ENCODE measurements around the gene RAB40AL.
"Not testable (repeated sequence)": the region's sequence is repeated elsewhere in the genome, so short reads cannot be mapped to it uniquely, and the experiment has no call there.

The RAB40AL gene

DNA sequence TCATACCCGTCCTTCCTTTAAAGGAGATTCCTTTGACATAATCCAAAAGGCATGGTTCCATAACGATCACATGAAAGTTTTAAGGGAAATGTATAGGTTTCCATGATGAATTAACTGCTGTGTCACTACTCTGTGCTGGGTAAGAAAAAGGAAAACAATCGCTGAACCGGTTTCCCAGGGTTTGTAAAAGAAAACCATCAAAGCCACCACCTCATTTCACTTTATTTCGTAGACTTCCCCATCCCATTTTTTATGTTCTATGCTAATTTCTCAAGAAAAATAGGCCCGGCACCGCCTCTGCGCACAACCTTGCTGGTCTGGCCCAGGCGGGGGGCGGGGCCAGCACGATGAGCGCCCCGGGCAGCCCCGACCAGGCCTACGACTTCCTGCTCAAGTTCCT, at the start of gene RAB40AL:
Gene RAB40AL (plus strand): TSS at position 301 of the 400 bp plus-strand sequence. CDS start 47 bp downstream, at position 348.
- H3K4me3 ChIP-seq (ENCODE audit: low read length); H3K4me1 ChIP-seq (ENCODE audit: control insufficient read depth, low read depth, low read length); H3K27me3 ChIP-seq (ENCODE audit: control insufficient read depth, insufficient read depth, low read length); H3K27ac ChIP-seq (ENCODE audit: low read length); H3K9ac ChIP-seq (ENCODE audit: low read length); H3K9me3 ChIP-seq (ENCODE audit: control insufficient read depth, low read depth, low read length); H3K36me3 ChIP-seq (ENCODE audit: control insufficient read depth, low read depth, low read length): not testable (repeated sequence)

- Histone ChIP-seq H3K9ac (ENCODE audit: low read length) (no peak overlapping the region), H3K9me3 (ENCODE audit: control insufficient read depth, low read depth, low read length) (peaks cover 10% of the 10 kb centered on the region), H3K36me3 (ENCODE audit: control insufficient read depth, low read depth, low read length) (no peaks in the 10 kb centered on the region), H3K4me1 (ENCODE audit: control insufficient read depth, low read depth, low read length) (no peaks in the 10 kb centered on the region), H3K27me3 (ENCODE audit: control insufficient read depth, insufficient read depth, low read length) (no peaks in the 10 kb centered on the region), H3K27ac (ENCODE audit: low read length) (no peak overlapping the region), H3K4me3 (ENCODE audit: low read length) (no peak overlapping the region)
Measured at GRCh38 chrX:102887687-102888086, 49.4 kb upstream of the RAB40AL start.

GRCh38 chrX:102892103-102892502, 45.0 kb upstream of the RAB40AL start:
- no peaks in the 10 kb centered on the region for H3K27me3 ChIP-seq (ENCODE audit: control insufficient read depth, insufficient read depth, low read length)
- no peak overlapping the region for H3K4me3 ChIP-seq (ENCODE audit: low read length)
- H3K4me1 ChIP-seq (ENCODE audit: control insufficient read depth, low read depth, low read length) = no peaks in the 10 kb centered on the region
- H3K9me3 ChIP-seq (ENCODE audit: control insufficient read depth, low read depth, low read length) = peaks cover 10% of the 10 kb centered on the region
- no peak overlapping the region for H3K9ac ChIP-seq (ENCODE audit: low read length)
- no peaks in the 10 kb centered on the region for H3K36me3 ChIP-seq (ENCODE audit: control insufficient read depth, low read depth, low read length)
- no peak overlapping the region for H3K27ac ChIP-seq (ENCODE audit: low read length)

- Histone ChIP-seq H3K4me3 (ENCODE audit: low read length) (no peak overlapping the region), H3K9ac (ENCODE audit: low read length) (no peak overlapping the region), H3K27me3 (ENCODE audit: control insufficient read depth, insufficient read depth, low read length) (no peaks in the 10 kb centered on the region), H3K27ac (ENCODE audit: low read length) (no peak overlapping the region), H3K4me1 (ENCODE audit: control insufficient read depth, low read depth, low read length) (no peaks in the 10 kb centered on the region), H3K9me3 (ENCODE audit: control insufficient read depth, low read depth, low read length) (no peaks in the 10 kb centered on the region), H3K36me3 (ENCODE audit: control insufficient read depth, low read depth, low read length) (no peaks in the 10 kb centered on the region)
Measured at GRCh38 chrX:102899940-102900916, 36.8 kb upstream of the RAB40AL start.

GRCh38 chrX:102902355-102902754, 34.7 kb upstream of the RAB40AL start:
- no peaks in the 10 kb centered on the region for H3K4me1 ChIP-seq (ENCODE audit: control insufficient read depth, low read depth, low read length)
- no peak overlapping the region for H3K27ac ChIP-seq (ENCODE audit: low read length)
- no peak overlapping the region for H3K9ac ChIP-seq (ENCODE audit: low read length)
- no peaks in the 10 kb centered on the region for H3K36me3 ChIP-seq (ENCODE audit: control insufficient read depth, low read depth, low read length)
- H3K9me3 ChIP-seq (ENCODE audit: control insufficient read depth, low read depth, low read length) = no peaks in the 10 kb centered on the region
- no peak overlapping the region for H3K4me3 ChIP-seq (ENCODE audit: low read length)
- no peaks in the 10 kb centered on the region for H3K27me3 ChIP-seq (ENCODE audit: control insufficient read depth, insufficient read depth, low read length)

DNA sequence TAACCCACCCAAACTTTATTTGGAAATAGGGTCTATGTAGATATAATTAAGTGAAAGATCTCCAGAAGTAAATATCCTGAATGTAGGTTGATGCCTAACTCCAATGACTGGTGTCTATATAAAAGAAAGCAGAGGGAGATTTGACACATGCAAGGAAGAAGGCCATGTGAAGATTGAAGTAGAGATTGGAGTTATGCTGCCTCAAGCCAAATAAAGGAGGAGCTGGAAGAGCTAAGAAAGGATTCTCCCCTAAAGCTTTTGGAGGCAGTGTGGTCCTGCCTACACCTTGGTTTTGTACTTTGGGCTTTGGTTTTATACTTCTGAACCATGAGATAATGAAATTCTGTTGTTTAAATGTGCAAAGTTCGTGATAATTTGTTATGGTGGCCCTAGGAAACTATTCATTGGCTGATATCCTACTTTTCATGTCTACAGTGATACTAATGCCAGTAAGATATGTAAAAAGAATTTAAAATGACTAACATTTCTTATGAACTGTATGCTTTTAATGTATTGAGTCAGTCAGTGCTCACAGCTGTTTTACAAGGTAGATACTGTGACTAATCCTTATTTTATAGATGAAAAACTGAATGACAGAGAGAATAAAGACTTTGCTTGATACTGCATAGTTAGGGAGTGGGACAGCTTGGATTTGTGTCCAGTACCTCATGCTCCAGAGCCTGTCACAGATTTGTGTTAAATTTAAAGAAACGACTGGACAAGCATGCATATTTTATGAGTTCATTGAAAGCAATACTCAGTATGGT, 5.9 kb upstream of the RAB40AL start:
- Histone ChIP-seq H3K9ac (ENCODE audit: low read length) (no peak overlapping the region), H3K4me1 (ENCODE audit: control insufficient read depth, low read depth, low read length) (no peaks in the 10 kb centered on the region), H3K4me3 (ENCODE audit: low read length) (no peak overlapping the region), H3K27ac (ENCODE audit: low read length) (no peak overlapping the region), H3K36me3 (ENCODE audit: control insufficient read depth, low read depth, low read length) (no peaks in the 10 kb centered on the region), H3K27me3 (ENCODE audit: control insufficient read depth, insufficient read depth, low read length) (no peaks in the 10 kb centered on the region), H3K9me3 (ENCODE audit: control insufficient read depth, low read depth, low read length) (no peaks in the 10 kb centered on the region)

GRCh38 chrX:102934624-102935023, 2.4 kb upstream of the RAB40AL start:
- Histone ChIP-seq H3K9ac (ENCODE audit: low read length) (no peak overlapping the region), H3K27me3 (ENCODE audit: control insufficient read depth, insufficient read depth, low read length) (no peaks in the 10 kb centered on the region), H3K4me3 (ENCODE audit: low read length) (no peak overlapping the region), H3K27ac (ENCODE audit: low read length) (no peak overlapping the region), H3K4me1 (ENCODE audit: control insufficient read depth, low read depth, low read length) (no peaks in the 10 kb centered on the region), H3K9me3 (ENCODE audit: control insufficient read depth, low read depth, low read length) (no peaks in the 10 kb centered on the region), H3K36me3 (ENCODE audit: control insufficient read depth, low read depth, low read length) (no peaks in the 10 kb centered on the region)

DNA sequence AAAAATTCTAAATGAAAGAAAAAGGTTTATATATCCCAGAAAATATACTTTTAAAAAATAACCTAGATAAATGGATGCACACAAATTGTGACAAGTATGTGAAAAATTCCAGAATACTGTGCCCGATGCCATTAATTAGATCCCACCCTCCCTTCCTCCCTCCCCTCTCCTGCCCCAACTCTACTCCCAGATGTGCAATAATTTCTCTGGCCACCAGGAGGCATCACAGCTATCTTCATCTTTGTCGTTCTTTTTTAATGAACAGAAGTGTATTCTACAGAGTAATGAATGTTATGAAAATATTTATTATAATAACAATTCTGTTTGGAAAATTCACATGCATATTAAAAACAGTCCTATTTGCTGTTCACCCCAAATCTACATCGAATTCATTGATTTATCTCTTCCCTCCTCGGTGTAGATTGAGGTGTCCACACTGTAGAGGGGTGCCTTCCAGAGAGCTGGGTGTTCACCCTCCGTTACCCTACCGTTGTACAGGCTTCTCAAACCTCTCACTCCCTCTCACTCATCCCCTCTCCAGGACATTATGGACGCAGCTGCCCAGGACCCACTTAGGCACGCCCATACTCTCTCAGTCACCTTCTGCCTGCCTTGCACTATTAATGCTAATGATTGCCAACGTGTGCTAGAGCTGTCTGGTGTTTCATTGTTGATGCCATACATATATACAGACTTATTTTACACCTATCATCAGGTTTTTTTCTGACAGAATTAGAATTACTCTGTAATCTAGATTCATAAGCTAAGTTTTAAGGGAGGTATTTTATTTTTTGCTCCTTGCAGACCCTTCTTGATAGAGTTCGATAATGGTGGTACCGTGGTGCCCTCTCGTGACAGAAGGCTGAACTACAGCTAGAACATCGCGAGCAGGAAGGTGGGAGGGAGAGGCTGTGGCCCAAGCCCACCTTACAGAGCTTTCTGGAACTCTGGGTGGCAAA, 14.1 kb downstream of the RAB40AL start:
- Histone ChIP-seq H3K9ac (ENCODE audit: low read length) (peak overlapping the region; percentile 4), H3K4me1 (ENCODE audit: control insufficient read depth, low read depth, low read length) (no peaks in the 10 kb centered on the region), H3K27me3 (ENCODE audit: control insufficient read depth, insufficient read depth, low read length) (no peaks in the 10 kb centered on the region), H3K36me3 (ENCODE audit: control insufficient read depth, low read depth, low read length) (no peaks in the 10 kb centered on the region), H3K4me3 (ENCODE audit: low read length) (peak overlapping the region; percentile 52), H3K27ac (ENCODE audit: low read length) (no peak overlapping the region), H3K9me3 (ENCODE audit: control insufficient read depth, low read depth, low read length) (no peaks in the 10 kb centered on the region)

DNA sequence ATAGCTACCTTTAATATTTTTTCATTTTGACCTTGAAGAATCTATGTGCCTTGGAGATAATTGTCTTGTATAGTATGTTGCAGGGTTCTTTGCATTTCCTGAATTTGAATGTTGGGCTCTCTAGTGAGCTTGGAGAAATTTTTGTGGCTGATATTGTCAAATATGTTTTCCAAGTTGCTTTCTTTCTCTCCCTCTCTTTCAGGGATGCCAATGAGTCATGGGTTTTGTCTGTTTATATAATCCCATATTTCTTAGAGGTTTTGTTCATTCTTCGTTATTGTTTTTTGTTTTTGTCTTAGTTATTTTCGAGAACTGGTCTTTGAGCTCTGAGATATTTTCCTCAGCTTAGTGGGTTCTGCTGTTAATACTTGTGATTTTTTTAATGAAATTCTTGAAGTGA, 20.7 kb downstream of the RAB40AL start:
- Histone ChIP-seq H3K4me1 (ENCODE audit: control insufficient read depth, low read depth, low read length) (no peaks in the 10 kb centered on the region), H3K36me3 (ENCODE audit: control insufficient read depth, low read depth, low read length) (no peaks in the 10 kb centered on the region), H3K4me3 (ENCODE audit: low read length) (no peak overlapping the region), H3K27me3 (ENCODE audit: control insufficient read depth, insufficient read depth, low read length) (no peaks in the 10 kb centered on the region), H3K9ac (ENCODE audit: low read length) (no peak overlapping the region), H3K27ac (ENCODE audit: low read length) (no peak overlapping the region), H3K9me3 (ENCODE audit: control insufficient read depth, low read depth, low read length) (no peaks in the 10 kb centered on the region)

GRCh38 chrX:102958794-102959193, 21.7 kb downstream of the RAB40AL start:
- no peaks in the 10 kb centered on the region for H3K9me3 ChIP-seq (ENCODE audit: control insufficient read depth, low read depth, low read length)
- H3K4me1 ChIP-seq (ENCODE audit: control insufficient read depth, low read depth, low read length) = no peaks in the 10 kb centered on the region
- H3K4me3 ChIP-seq (ENCODE audit: low read length) = no peak overlapping the region
- no peaks in the 10 kb centered on the region for H3K27me3 ChIP-seq (ENCODE audit: control insufficient read depth, insufficient read depth, low read length)
- no peaks in the 10 kb centered on the region for H3K36me3 ChIP-seq (ENCODE audit: control insufficient read depth, low read depth, low read length)
- H3K9ac ChIP-seq (ENCODE audit: low read length) = no peak overlapping the region
- H3K27ac ChIP-seq (ENCODE audit: low read length) = no peak overlapping the region

DNA sequence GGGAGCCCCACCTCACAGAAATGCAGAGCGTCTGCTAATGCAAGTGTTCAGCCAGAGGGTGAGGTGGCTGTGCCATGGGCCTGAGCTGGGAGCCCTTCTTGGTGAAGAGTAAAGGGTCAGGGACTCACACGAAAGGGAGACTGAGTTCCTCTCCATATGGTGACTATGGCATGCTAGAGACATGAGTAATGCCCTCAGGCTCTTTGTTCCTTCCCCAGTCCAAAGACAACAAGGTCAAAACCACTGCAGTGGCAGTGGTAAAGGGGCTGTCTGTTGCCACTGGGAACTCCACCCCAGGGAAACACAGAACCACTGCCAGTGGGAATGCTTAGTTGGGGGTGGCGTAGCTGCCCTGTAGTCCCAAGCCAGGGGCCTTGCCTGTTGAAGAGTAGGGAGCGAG, 22.4 kb downstream of the RAB40AL start:
- Histone ChIP-seq H3K27ac (ENCODE audit: low read length) (no peak overlapping the region), H3K4me3 (ENCODE audit: low read length) (no peak overlapping the region), H3K9me3 (ENCODE audit: control insufficient read depth, low read depth, low read length) (no peaks in the 10 kb centered on the region), H3K36me3 (ENCODE audit: control insufficient read depth, low read depth, low read length) (no peaks in the 10 kb centered on the region), H3K4me1 (ENCODE audit: control insufficient read depth, low read depth, low read length) (no peaks in the 10 kb centered on the region), H3K9ac (ENCODE audit: low read length) (no peak overlapping the region), H3K27me3 (ENCODE audit: control insufficient read depth, insufficient read depth, low read length) (no peaks in the 10 kb centered on the region)
